Lung (tissue), 12 donors: ENCODE data around the gene EMCN. TPM values are rescaled to one million over a fixed set of nuclear protein-coding genes. Genes with fewer than 3 reads are reported as not detected.

ENCODE experiments used
- ATAC-seq: fragments of 200-7000 bp; cut with Tn5 transposase; one replicate; pipeline ENCODE4 v1.9.1; 2020; ENCODE audit warnings: moderate number of reproducible peaks; ENCODE audit not compliant: insufficient read depth, low FRiP score
- DNase-seq, 3 donors: peaks; one replicate each; pipeline ENCODE4 v3.0.0-alpha.2; 2013 to 2017
- H3K27ac ChIP-seq, 2 donors: one replicate each; pipeline ENCODE4 v1.5.1; 2013; ENCODE audit warnings: mild to moderate bottlenecking in 2 of 2, moderate library complexity in 2 of 2, control low read depth in 1 of 2, inconsistent platforms in 1 of 2, low read depth in 1 of 2, low read length in 1 of 2
- H3K27me3 ChIP-seq, 3 donors: one replicate each; pipeline ENCODE4 v1.5.1; 2013; ENCODE audit warnings: low read length in 2 of 3; ENCODE audit not compliant: control insufficient read depth in 3 of 3, insufficient read depth in 3 of 3
- H3K36me3 ChIP-seq, 4 donors: one replicate each; pipeline ENCODE4 v1.5.1; 2013; ENCODE audit warnings: low read length in 4 of 4, mild to moderate bottlenecking in 1 of 4, moderate library complexity in 1 of 4; ENCODE audit not compliant: control insufficient read depth in 4 of 4, insufficient read depth in 4 of 4
- H3K4me1 ChIP-seq, 5 donors: one replicate each; pipeline ENCODE4 v1.5.1; 2013; ENCODE audit warnings: low read length in 5 of 5, mild to moderate bottlenecking in 2 of 5, moderate library complexity in 1 of 5; ENCODE audit not compliant: control insufficient read depth in 5 of 5, insufficient read depth in 5 of 5
- H3K4me3 ChIP-seq: one replicate; pipeline ENCODE4 v1.5.1; 2013; ENCODE audit warnings: mild to moderate bottlenecking, control low read depth, moderate library complexity
- H3K9ac ChIP-seq, 2 donors: one replicate each; pipeline ENCODE4 v1.5.1; 2013; ENCODE audit warnings: low read length in 2 of 2, control low read depth in 1 of 2; ENCODE audit not compliant: insufficient read depth in 1 of 2
- H3K9me3 ChIP-seq, 4 donors: one replicate each; pipeline ENCODE4 v1.5.1; 2013; ENCODE audit warnings: low read length in 3 of 4, mild to moderate bottlenecking in 1 of 4, moderate library complexity in 1 of 4; ENCODE audit not compliant: control insufficient read depth in 4 of 4, insufficient read depth in 3 of 4
- WGBS, 2 donors: extraction: QIAGEN DNeasy Blood & Tissue Kit; methylation state at CpG; one replicate each; pipeline ENCODE4 v1.1.7; 2013; 5-methylcytosine and 5-hydroxymethylcytosine counted together
- polyA plus RNA-seq, 2 donors: library from polyadenylated mRNA; stranded (reverse); fragments of 200-250 nt; gene quantifications; one replicate each; pipeline ENCODE4 v1.2.1, GENCODE V29; 2013
- total RNA-seq, 2 donors: library from RNA; depleted of rRNA in 1 of 2; stranded (reverse); fragments of >200 nt in 1 of 2; gene quantifications; one replicate each; pipeline ENCODE4 v1.2.1, GENCODE V29; 2014 to 2021
- TF ChIP-seq, protein P1 (sequence below): IDR thresholded peaks from 2 replicates; pipeline ENCODE4 v1.5.1; 2012; ENCODE audit warnings: mild to moderate bottlenecking; ENCODE audit errors: control extremely low read depth, extremely low read depth
- donor health status: control.
- donor health status: control.
- donor health status: Bipolar disorder and iron deficiency.
- donor health status: healthy.
- donor health status: DM: yes; HTN: yes; CAD: no.

The EMCN gene
- total and polyA plus RNA-seq, 4 donors = 5.8 to 90.8 (median 20.6) TPM

DNA sequence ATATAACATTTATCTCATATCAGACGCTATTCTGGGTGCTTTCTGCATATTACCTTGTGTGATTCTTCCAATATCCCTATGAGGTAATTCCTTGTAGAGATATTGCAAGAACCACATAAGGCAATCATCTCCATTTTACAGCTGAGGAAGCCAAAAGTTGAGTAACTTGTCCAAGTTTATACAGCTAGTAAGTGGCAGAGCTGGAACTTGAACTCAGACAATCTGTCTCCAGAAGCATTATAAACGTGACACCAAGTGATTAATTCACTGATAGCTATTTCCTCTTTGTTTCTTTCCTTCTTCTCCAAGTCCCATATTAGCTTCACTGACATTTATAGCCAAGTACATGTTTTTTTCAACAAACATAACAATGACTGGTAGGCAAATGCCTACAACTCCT lies 7.3 kb downstream of the EMCN start:
- H3K27me3 ChIP-seq = no peaks in the 10 kb centered on the region
- peaks cover 0 to 4% (median 0%) of the 10 kb centered on the region in 5 donors for H3K4me1 ChIP-seq
- H3K9me3 ChIP-seq = no peaks in the 10 kb centered on the region
- no peak overlapping the region for H3K27ac ChIP-seq
- no peak overlapping the region for H3K4me3 ChIP-seq
- no peak overlapping the region for H3K9ac ChIP-seq
- H3K36me3 ChIP-seq = no peaks in the 10 kb centered on the region
- WGBS, 2 donors = 28 to 34% methylated on average over 2 of the region's 2 CpGs
- TF ChIP-seq, protein P1, sequence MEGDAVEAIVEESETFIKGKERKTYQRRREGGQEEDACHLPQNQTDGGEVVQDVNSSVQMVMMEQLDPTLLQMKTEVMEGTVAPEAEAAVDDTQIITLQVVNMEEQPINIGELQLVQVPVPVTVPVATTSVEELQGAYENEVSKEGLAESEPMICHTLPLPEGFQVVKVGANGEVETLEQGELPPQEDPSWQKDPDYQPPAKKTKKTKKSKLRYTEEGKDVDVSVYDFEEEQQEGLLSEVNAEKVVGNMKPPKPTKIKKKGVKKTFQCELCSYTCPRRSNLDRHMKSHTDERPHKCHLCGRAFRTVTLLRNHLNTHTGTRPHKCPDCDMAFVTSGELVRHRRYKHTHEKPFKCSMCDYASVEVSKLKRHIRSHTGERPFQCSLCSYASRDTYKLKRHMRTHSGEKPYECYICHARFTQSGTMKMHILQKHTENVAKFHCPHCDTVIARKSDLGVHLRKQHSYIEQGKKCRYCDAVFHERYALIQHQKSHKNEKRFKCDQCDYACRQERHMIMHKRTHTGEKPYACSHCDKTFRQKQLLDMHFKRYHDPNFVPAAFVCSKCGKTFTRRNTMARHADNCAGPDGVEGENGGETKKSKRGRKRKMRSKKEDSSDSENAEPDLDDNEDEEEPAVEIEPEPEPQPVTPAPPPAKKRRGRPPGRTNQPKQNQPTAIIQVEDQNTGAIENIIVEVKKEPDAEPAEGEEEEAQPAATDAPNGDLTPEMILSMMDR = no peak
- no peak for DNase-seq
- ATAC-seq = no peak

DNA sequence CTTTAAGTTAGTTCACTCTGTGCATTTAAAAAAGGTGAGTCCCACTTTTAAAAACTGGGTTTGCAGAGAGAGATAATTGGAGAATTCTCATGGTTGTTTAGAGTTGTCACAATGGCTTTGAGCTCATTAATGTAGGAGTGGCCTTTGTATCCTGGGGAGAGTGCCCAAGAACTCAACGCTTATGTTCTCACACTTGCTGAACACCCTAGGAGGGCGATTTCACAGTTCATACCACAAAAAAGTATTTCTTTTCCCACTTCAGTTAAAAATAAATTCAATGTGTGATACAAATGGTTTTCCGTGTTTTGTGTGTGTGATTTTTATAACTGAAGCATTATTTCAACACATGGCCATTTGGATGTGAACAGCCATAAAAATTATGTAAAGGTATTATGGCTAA lies 8.4 kb downstream of the EMCN start:
- no peak for DNase-seq
- Histone ChIP-seq H3K27ac (no peak overlapping the region), H3K36me3 (no peaks in the 10 kb centered on the region), H3K4me3 (no peak overlapping the region), H3K27me3 (no peaks in the 10 kb centered on the region), H3K9ac (no peak overlapping the region), H3K9me3 (no peaks in the 10 kb centered on the region), H3K4me1 (peaks cover 0 to 4% (median 0%) of the 10 kb centered on the region in 5 donors)
- ATAC-seq = no peak
- 62 to 78% methylated on average over 3 of the region's 3 CpGs for WGBS, 2 donors
- TF ChIP-seq, protein P1 = no peak

DNA sequence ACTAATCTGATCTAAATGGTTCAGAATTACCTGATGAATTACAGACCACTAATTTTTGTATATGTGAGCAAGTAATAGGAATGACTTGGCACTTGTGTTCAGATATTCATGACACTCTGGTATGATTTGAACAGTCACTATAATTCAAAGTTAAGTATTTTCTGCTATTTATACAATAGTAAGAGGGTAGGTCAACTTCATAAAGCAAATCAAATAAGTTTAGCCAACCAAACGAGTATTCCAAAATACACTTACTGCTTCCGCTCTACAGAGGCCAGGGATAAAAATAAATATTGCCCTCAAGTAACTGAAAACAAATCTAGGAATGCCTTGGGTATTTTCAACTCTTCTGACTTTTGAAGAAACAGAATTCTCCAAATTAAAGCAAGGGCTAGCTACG lies 9.1 kb downstream of the EMCN start:
- Histone ChIP-seq H3K9me3 (no peaks in the 10 kb centered on the region), H3K27ac (no peak overlapping the region), H3K4me3 (no peak overlapping the region), H3K4me1 (peaks cover 0 to 4% (median 0%) of the 10 kb centered on the region in 5 donors), H3K36me3 (no peaks in the 10 kb centered on the region), H3K9ac (no peak overlapping the region), H3K27me3 (no peaks in the 10 kb centered on the region)
- no peak for DNase-seq
- no peak for ATAC-seq
- 46 to 49% methylated on average over 3 of the region's 3 CpGs for WGBS, 2 donors
- TF ChIP-seq, protein P1 = no peak
